ENCODE results near the gene MRC1.

MRC1 gene

DNA sequence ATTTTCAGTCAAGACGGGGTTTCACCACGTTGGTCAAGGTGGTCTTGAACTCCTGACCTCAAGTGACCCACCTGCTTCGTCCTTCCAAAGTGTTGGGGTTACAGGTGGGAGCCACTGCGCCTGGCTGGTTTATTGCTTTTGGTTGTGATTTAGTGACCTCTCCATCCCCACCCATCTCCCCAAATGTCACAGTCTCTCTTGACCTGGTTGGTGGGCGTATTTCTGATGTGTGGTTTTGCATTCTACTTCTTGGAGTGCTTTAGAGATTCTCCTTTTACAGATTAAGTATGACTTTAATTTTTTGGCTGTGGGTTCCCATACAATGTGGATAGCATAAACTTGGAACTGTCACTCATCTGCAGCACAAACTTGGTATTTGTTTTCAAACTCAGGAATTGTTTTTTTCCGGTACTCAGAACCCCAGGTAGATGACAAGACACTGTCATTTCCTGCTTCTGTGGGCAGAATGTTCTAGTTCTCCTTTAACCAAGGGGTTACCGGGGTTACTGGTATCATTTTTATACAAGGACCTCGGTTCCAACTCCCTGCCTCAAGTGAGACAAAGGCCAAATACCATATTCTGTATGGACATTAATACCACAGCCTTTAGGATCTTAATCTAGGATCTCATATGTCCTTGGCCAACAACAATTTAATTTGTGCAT is 50.5 kb downstream of the MRC1 start:
- H3K27ac ChIP-seq, result no peak overlapping the region
- TF ChIP-seq, protein P1, sequence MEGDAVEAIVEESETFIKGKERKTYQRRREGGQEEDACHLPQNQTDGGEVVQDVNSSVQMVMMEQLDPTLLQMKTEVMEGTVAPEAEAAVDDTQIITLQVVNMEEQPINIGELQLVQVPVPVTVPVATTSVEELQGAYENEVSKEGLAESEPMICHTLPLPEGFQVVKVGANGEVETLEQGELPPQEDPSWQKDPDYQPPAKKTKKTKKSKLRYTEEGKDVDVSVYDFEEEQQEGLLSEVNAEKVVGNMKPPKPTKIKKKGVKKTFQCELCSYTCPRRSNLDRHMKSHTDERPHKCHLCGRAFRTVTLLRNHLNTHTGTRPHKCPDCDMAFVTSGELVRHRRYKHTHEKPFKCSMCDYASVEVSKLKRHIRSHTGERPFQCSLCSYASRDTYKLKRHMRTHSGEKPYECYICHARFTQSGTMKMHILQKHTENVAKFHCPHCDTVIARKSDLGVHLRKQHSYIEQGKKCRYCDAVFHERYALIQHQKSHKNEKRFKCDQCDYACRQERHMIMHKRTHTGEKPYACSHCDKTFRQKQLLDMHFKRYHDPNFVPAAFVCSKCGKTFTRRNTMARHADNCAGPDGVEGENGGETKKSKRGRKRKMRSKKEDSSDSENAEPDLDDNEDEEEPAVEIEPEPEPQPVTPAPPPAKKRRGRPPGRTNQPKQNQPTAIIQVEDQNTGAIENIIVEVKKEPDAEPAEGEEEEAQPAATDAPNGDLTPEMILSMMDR (conservative IDR thresholded peaks at IDR 0.05), result no peak
- TF ChIP-seq ZFX (IDR thresholded peaks at IDR 0.05), result no peak

DNA sequence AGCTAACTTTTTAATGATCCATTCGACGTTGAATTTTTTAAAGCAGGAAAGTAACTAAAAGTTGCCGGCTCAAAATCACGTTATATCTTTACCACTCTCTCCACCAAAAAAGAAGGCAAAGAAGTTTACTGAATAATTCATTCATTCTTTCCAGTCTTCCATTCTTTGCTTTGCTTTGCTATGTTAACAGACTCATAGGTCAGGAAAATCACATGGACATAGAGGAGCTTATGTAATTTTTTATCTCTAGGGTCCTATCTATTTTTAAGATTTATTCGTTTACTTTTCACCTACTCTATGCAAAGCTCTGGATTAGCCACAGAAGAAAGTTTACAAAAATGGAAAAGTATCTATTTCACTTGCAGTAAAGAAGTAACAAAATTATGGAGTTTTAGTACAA is 52.6 kb downstream of the MRC1 start:
- no peak for TF ChIP-seq ZFX (IDR thresholded peaks at IDR 0.05)
- TF ChIP-seq, protein P1 (conservative IDR thresholded peaks at IDR 0.05), result no peak

DNA sequence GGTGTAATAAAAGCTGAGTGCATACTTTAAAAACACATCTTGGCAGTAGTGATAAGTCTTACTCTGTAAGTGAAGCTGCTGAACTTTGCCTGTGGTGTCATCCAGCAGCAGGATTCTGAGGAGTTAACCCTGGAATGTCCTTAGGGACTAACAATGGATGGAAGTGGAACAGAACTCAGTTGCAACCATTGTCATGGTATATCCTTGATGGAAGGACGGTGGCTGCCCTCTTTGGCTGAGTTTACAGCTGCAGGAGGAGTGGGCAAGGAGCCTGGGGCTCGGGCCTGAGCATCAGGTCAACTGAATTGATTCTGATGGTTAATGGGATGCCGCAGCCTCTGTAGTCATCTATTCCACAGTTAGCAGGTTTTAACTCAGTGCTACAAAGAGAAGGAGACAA is 56.2 kb downstream of the MRC1 start:
- no peak overlapping the region for H3K27ac ChIP-seq
- TF ChIP-seq, protein P1 (conservative IDR thresholded peaks at IDR 0.05), result no peak

More for the DNA sequence above, 52.6 kb downstream of the MRC1 start:
- no peak overlapping the region for H3K27ac ChIP-seq

DNA sequence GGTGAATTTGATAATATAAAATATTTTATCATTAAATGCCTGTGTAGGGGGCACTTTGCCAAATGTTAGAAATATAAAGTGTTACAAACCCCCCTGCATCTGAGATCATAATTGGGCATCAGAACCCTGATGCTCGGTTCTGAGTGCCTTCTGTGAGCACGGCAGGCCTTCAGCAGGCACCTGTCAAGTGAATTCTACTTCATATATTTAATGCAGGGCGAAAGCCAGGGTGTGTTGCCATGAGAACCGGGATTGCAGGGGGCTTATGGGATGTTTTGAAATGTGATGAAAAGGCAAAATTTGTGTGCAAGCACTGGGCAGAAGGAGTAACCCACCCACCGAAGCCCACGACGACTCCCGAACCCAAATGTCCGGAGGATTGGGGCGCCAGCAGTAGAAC is 57.2 kb downstream of the MRC1 start:
- TF ChIP-seq, protein P1 (conservative IDR thresholded peaks at IDR 0.05), result no peak
- TF ChIP-seq ZFX (IDR thresholded peaks at IDR 0.05), result no peak
- H3K27ac ChIP-seq, result no peak overlapping the region

DNA sequence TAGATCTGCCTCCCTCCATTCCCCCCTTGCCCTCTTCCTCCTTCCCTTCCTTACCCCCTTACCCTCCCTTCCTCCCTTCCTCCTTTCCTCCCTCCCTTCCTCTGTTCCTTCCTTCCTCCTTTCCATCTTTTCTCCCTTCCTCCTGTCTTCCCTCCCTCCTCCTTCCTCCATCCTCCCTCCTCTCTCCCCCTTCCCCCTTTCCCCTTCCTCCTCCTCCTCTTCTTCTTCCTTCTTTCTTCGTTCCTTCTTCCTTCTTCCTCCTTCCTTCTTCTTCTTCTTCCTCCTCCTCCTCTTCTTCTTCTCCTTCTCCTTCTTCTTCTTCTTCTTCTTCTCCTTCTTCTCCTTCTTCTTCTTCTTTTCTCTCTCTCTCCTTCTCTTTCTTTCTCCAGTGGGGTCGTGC is 57.9 kb downstream of the MRC1 start:
- TF ChIP-seq, protein P1 (conservative IDR thresholded peaks at IDR 0.05), result no peak
- TF ChIP-seq ZFX (IDR thresholded peaks at IDR 0.05), result no peak
- H3K27ac ChIP-seq, result no peak overlapping the region

DNA sequence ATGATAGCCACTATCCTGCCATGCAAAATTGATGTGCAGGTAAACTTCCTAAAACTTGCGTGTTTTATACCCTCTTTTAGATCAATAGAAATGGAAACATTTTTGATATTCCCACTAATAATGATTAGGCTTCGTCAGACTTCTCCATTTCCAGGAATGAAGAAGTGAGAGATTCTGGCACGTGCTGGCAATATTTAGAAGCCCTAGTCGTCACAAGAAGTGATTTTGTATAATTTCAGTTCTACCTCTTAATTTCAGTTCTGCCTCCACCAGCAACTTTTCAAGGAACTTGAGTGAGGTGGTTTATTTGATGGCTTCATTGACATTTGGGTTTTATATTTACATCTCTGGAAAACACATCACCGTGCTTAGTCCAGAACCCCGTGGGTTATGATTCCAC is 61.9 kb downstream of the MRC1 start:
- no peak overlapping the region for H3K27ac ChIP-seq
- TF ChIP-seq, protein P1 (conservative IDR thresholded peaks at IDR 0.05), result no peak
- no peak for TF ChIP-seq ZFX (IDR thresholded peaks at IDR 0.05)

DNA sequence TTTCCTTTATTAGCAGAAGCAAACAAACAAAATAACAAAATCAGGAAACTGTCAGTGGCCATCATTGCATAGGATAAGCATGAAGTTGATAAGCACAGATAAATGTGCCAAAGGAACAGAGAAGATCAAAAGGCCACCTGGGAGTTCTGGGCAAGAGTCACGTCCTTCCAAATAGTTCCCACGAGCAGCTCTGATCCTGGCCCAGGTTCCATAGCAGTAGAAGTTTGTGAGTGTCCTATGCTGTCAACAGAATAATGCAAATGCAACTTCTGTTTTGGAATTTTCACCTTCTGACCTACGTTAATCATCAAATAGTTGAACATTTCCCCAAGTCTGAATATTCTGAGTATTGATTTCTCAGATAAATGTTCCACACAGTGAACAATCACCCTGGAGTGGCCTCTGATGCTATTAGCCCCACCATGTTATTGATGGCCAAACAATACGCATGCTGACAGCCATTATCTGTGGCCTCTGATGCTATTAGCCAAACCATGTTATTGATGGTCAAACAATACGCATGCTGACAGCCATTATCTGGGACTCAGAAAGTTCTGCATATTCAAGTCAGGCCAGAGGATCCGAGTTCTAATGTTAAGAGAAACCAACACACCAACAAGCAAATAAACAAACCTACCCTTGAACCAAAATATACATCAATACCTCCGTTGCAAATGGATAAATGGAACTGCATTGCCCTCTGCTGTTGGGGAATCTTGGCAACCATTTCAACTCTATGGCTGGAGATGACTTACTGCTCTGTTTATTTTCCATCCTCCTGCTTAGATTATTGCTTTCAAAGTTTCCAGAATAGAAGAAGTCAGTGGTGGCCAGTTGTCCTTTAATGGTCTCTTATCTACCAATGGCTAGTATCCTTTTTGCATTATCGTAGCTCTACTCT is 63.3 kb downstream of the MRC1 start:
- H3K27ac ChIP-seq, result no peak overlapping the region
- TF ChIP-seq, protein P1 (conservative IDR thresholded peaks at IDR 0.05), result peak; percentile 41
- no peak for TF ChIP-seq ZFX (IDR thresholded peaks at IDR 0.05)
